Measurements from ENCODE around the gene TBC1D19.

Gene TBC1D19

GRCh38 chr4:26727844-26728243 is 144.0 kb downstream of the TBC1D19 start:
- TF ChIP-seq, protein P1, sequence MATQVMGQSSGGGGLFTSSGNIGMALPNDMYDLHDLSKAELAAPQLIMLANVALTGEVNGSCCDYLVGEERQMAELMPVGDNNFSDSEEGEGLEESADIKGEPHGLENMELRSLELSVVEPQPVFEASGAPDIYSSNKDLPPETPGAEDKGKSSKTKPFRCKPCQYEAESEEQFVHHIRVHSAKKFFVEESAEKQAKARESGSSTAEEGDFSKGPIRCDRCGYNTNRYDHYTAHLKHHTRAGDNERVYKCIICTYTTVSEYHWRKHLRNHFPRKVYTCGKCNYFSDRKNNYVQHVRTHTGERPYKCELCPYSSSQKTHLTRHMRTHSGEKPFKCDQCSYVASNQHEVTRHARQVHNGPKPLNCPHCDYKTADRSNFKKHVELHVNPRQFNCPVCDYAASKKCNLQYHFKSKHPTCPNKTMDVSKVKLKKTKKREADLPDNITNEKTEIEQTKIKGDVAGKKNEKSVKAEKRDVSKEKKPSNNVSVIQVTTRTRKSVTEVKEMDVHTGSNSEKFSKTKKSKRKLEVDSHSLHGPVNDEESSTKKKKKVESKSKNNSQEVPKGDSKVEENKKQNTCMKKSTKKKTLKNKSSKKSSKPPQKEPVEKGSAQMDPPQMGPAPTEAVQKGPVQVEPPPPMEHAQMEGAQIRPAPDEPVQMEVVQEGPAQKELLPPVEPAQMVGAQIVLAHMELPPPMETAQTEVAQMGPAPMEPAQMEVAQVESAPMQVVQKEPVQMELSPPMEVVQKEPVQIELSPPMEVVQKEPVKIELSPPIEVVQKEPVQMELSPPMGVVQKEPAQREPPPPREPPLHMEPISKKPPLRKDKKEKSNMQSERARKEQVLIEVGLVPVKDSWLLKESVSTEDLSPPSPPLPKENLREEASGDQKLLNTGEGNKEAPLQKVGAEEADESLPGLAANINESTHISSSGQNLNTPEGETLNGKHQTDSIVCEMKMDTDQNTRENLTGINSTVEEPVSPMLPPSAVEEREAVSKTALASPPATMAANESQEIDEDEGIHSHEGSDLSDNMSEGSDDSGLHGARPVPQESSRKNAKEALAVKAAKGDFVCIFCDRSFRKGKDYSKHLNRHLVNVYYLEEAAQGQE (IDR thresholded peaks at IDR 0.05; ENCODE audit: insufficient read depth in 1 of 2, low read depth in 2 of 2, low read length in 2 of 2) = no peak
- TF ChIP-seq SIN3A (IDR thresholded peaks at IDR 0.05; ENCODE audit: borderline replicate concordance, insufficient read depth, low read length) = no peak
- no peak for TF ChIP-seq POLR2AphosphoS5 (IDR thresholded peaks at IDR 0.05; ENCODE audit: low read depth, low read length)
- no peak for TF ChIP-seq TAF1 (IDR thresholded peaks at IDR 0.05; ENCODE audit: borderline replicate concordance, insufficient read depth, low read length)
- no peak for TF ChIP-seq FOXP2 (optimal IDR thresholded peaks at IDR 0.05; ENCODE audit: borderline replicate concordance, extremely low read depth, extremely low read length, insufficient read depth)

- TF ChIP-seq, protein P1 (IDR thresholded peaks at IDR 0.05; ENCODE audit: insufficient read depth in 1 of 2, low read depth in 2 of 2, low read length in 2 of 2) = no peak
- no peak for TF ChIP-seq POLR2AphosphoS5 (IDR thresholded peaks at IDR 0.05; ENCODE audit: low read depth, low read length)
- no peak for TF ChIP-seq SIN3A (IDR thresholded peaks at IDR 0.05; ENCODE audit: borderline replicate concordance, insufficient read depth, low read length)
Measured at GRCh38 chr4:26729027-26729426, 145.1 kb downstream of the TBC1D19 start.

GRCh38 chr4:26729547-26729946 is 145.7 kb downstream of the TBC1D19 start:
- TF ChIP-seq POLR2AphosphoS5 (IDR thresholded peaks at IDR 0.05; ENCODE audit: low read depth, low read length) = no peak
- TF ChIP-seq, protein P1 (IDR thresholded peaks at IDR 0.05; ENCODE audit: insufficient read depth in 1 of 2, low read depth in 2 of 2, low read length in 2 of 2) = no peak
- TF ChIP-seq SIN3A (IDR thresholded peaks at IDR 0.05; ENCODE audit: borderline replicate concordance, insufficient read depth, low read length) = no peak
- TF ChIP-seq FOXP2 (optimal IDR thresholded peaks at IDR 0.05; ENCODE audit: borderline replicate concordance, extremely low read depth, extremely low read length, insufficient read depth) = no peak
- no peak for TF ChIP-seq TAF1 (IDR thresholded peaks at IDR 0.05; ENCODE audit: borderline replicate concordance, insufficient read depth, low read length)

DNA sequence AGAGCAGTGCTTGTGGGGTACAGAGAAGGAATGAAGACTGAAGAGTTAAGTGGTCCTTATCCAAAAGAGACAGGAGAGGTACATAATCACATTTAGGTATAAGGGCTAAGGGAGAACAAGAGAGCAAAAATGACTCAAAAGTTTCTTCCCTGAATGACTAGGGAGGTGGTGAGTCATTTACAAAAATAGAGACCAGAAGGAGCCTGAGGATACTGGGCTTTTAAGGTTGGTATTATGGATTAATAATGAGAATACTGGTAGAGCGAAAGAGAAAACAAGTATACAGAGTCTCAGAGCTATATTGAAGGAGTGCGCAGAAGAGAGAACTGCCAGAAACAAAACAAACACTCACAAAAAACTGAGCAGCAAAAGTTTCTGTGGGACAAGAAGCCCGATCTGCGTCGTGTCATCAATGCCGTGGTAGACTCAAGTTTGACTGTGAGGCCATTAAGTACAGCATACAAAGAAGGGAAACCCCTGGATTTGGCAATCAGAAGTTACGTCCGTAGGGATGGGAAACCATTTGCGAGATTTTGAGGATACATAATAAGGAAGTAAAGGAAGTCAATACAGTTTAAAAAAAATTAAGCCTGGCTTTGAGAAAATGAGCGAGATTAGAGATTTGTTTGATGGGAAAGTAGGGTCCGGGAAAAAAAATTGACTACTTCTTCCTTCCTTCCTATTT is 147.6 kb downstream of the TBC1D19 start:
- no peak for TF ChIP-seq SIN3A (IDR thresholded peaks at IDR 0.05; ENCODE audit: borderline replicate concordance, insufficient read depth, low read length)
- no peak for TF ChIP-seq FOXP2 (optimal IDR thresholded peaks at IDR 0.05; ENCODE audit: borderline replicate concordance, extremely low read depth, extremely low read length, insufficient read depth)
- no peak for TF ChIP-seq TAF1 (IDR thresholded peaks at IDR 0.05; ENCODE audit: borderline replicate concordance, insufficient read depth, low read length)
- TF ChIP-seq, protein P1 (IDR thresholded peaks at IDR 0.05; ENCODE audit: insufficient read depth in 1 of 2, low read depth in 2 of 2, low read length in 2 of 2) = no peak
- no peak for TF ChIP-seq POLR2AphosphoS5 (IDR thresholded peaks at IDR 0.05; ENCODE audit: low read depth, low read length)

DNA sequence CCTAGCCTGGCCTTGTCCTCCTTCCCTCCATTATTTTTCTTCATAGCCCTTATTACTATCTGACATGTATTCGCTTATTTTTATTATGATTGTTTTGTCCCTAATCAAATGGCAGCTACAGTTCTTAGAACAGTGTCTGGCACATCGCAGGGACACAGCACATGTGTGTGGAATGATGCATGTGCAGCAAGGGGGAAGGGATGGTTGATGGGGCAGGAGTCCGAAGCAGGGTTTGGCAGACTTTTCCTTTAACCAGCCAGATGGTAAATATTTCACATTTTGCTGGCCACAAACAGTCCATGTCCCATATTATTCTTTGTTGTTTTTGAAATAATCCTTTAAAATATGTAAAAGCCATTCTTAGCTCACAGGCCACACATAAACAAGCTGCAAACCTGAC is 148.5 kb downstream of the TBC1D19 start:
- TF ChIP-seq, protein P1 (IDR thresholded peaks at IDR 0.05; ENCODE audit: insufficient read depth in 1 of 2, low read depth in 2 of 2, low read length in 2 of 2) = no peak
- TF ChIP-seq FOXP2 (optimal IDR thresholded peaks at IDR 0.05; ENCODE audit: borderline replicate concordance, extremely low read depth, extremely low read length, insufficient read depth) (no peak), TAF1 (IDR thresholded peaks at IDR 0.05; ENCODE audit: borderline replicate concordance, insufficient read depth, low read length) (no peak), SIN3A (IDR thresholded peaks at IDR 0.05; ENCODE audit: borderline replicate concordance, insufficient read depth, low read length) (no peak), POLR2AphosphoS5 (IDR thresholded peaks at IDR 0.05; ENCODE audit: low read depth, low read length) (no peak)

Measured in PFSK-1 (cell line).